NCI-H2081 (cell line): Measurements from ENCODE around the gene AATF.

Experiments
- DNase-seq, 2 experiments: peaks; one replicate each; lab custom pipeline; 2025; lab: John Stamatoyannopoulos, UW

AATF gene, protein sequence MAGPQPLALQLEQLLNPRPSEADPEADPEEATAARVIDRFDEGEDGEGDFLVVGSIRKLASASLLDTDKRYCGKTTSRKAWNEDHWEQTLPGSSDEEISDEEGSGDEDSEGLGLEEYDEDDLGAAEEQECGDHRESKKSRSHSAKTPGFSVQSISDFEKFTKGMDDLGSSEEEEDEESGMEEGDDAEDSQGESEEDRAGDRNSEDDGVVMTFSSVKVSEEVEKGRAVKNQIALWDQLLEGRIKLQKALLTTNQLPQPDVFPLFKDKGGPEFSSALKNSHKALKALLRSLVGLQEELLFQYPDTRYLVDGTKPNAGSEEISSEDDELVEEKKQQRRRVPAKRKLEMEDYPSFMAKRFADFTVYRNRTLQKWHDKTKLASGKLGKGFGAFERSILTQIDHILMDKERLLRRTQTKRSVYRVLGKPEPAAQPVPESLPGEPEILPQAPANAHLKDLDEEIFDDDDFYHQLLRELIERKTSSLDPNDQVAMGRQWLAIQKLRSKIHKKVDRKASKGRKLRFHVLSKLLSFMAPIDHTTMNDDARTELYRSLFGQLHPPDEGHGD

DNA sequence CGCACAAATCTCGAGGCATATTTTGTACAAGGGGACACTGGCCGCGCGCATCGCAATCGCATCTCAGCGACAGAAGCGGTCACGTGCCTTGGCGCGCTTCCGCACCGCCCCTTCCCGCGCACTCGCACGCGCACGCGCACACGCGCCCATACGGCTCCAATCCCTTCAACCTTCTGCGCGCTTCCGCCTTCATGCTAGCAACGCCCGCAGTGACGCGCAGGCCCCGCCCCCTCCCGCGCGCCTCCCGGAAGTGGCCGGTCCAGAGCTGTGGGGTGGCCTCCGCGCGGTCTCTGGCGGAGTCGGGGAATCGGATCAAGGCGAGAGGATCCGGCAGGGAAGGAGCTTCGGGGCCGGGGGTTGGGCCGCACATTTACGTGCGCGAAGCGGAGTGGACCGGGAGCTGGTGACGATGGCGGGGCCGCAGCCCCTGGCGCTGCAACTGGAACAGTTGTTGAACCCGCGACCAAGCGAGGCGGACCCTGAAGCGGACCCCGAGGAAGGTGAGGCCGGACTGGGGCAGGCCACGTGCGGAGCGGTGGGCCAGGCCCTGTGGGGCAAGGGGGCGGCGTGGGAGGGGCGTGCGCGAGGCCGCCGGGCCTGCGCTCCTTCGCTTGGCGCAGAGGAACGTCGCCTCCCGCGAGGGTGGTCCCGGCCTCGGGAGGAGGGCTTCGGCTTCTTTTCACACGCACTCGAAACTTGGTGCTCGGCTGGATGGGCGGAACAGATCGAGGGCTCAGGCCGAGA lies at the start of gene AATF:
Gene AATF, plus strand, starts transcription at position 238 of the 744 bp plus-strand sequence. Its CDS starts 172 bp downstream, at position 410.
- peak; percentile 98 for DNase-seq

DNA sequence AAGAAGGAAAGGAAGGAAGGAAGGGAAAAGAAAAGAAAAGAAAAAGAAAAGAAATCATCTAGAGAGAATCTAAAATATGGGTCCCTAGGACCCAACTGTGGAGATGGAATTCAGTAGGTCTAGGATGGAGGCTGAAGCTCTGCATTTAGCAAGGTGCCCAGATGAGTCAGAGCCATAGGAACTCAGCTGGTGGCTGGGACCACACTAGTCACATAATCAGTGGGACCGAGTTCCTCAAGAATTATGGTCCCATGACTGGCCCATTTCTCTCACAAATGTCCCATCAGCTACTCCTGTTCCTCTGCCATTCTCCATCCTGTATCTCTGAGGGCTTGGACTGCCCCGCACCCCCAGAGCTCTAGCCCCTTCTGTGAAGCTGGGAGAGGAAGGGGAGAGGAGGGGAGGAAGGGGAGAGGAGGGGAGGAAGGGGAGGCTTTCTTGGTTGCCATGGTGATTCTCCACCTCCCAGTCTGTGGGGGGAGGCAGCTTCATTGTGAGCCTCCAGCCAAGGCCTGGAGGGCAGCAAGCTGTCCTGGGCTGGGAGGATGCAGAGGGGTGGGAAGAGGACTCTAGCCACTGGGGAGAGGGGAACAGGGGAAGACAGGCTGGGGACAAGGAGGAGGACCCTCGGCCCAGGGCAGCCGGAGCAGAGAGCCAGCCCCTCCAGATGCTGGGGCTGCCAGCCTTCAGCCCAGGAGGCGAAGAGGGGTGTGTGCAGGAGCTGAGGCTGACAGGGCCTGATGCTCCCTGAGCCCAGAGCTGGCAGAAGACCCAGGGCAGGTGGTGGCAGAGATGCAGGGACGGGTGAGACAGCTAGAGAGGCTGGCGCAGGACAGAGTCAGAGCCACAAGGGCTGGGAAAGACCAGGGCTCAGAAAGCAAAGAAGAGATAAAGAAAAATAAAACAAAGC lies 49.2 kb upstream of the AATF start:
- DNase-seq: no peak

DNA sequence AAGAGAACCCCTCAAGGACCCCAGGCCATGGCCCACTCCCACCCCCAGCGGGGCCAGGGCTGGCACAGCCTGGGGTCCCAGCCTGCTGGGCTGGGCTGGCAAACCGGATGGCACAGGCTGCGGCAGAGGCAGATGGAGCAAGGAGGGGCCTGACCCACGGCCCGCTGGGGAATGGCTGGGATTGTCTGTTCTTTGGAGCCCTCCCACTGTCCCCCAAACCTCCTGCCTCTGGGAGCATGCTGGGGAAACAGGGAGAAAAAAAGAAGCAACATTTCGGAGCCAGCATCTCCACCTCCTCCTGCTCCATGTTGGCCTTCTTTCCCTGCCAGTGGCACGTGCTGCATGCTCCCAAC lies 48.6 kb upstream of the AATF start:
- no peak for DNase-seq

DNA sequence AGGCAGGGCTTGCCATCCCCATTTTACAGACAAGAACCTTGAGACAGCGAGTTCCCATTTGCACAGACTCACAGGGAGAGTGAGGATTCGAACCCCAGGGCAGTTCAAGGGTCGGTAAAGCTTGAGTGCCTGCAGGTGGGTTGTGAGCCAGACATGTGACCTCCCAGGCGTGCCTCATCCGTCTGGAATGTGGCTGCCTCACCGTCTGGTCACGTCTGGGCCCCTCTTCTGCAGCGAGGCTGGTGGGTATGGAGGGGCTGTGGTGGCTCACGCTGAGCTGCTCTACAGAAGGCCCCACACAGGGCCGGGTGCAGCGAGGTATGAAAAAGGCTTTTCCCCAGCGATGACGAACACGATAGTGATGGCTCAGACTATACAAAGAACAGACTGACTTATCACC lies 47.2 kb upstream of the AATF start:
- no peak for DNase-seq

DNA sequence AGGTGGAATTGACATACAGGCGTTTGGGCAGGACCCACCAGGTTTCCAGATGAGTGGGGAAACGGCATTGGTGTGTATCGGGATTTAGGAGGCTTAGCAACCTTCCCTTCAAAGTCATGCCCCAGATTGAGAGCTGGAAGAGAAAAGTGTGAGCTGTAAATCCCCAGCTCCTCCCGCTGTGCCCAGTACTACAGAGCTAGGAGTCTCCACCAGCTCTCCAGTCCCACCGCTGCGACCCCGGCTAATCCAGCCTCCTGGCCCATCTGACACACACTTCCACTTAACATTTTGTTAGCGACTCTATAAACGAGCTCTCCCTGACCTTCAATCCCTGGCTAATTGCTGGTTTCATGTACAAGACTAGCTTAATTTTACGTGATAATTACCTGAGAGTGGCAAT lies 41.3 kb upstream of the AATF start:
- no peak for DNase-seq

DNA sequence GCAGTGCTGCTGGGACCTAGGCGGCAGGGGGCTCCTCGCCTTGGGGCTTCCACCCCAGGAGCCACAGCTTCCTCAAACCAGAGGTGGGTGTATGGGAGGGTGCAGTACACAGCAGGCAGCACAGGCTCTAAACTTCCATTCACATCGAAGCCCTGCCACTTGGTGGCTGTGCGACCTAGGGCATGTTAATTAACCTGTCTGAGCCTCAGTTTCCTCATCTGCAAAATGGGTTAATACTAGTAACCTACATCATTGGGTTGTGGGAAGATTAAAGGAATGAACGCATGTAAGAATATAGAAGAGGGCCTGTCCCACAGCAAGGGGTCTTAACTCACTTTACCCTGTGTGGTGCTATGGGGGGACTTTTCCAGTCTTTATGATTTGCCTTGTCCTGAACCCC lies 38.2 kb upstream of the AATF start:
- DNase-seq: no peak

DNA sequence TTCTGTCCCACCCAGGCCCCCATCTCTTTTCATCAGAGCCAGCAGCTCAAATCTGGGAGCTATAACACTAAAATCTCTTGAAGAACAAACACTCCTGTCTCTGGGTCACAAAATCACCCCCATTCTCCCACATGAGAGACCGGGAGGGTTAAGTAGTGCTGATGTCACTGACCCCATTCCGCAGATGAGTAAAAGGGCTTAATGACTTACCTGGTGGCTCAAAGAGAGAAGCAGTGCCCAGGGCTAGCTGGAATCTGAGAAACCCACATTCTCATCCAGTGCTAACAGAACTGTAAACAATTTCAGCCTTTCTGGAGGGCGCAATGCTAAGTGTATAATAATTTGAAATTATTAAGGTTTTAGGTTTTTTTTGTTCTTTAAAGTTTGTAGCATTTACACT lies 37.8 kb upstream of the AATF start:
- no peak for DNase-seq

DNA sequence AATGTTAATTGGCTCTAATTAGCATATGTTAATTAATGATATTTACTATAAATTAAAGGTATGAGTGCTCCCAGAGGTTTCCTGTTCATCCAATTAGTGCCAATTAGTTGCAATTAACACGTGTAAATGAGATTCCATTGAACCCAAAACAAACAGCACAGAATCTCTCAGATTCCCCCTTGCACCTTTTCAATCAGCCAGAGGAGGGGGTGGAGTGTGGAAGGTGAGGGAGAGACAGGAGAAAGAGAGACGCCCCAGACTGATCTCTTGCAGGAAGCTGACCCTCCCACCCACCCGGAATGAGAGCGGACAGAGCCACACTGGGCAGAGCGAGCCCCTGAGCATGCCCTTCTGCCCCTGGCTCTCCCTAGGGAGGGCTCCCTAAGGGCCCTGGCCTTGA lies 35.6 kb upstream of the AATF start:
- no peak for DNase-seq

DNA sequence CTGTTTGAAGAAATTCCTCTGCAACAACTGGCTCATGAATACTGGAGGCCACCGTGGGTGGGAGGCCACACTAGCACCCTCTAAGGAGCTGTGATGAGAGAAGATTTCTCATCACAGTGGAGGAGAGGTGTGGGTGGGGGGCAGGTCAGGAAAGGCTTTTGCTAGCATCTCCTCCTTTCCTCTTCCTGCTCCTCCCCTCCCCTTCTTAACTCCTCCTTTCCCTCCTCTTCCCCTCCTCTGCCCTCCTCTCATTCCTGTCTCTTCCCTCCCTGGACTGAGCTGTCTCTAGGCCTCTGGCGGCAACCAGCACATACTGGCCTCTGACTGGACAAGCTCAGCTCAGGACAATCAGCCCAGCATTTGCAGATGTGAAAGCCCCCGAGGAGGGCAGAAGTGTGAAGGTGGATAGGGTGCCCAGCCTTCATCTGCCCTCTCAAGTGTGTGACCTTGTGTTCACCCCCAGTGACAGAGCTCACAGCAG lies 30.5 kb upstream of the AATF start:
- DNase-seq: no peak

DNA sequence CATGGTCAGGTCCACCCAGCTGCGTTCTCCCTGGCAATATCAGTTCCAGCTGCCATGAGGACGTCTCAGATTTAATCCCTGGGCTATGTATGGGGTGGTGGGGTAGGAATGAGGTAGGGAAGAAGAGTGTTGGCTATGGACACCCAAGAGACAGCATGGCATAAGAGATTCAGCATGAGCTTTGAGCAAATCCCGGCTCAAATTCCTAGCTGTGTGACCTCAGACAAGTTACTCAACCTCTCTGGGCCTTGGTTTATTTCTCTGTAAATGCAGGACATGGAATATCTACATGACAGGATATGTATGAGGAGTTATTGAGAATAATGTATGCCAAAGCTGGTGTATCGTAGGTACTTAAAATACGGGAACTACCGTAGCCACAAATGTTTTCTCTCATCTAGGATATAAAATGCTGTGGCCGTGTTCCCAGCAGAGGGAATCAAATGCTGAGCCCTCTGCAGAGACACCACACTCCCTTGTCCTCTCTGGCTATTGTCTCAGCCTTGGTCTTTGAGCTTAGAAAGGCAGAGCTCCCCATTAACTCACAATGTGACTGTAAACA lies 29.3 kb upstream of the AATF start:
- DNase-seq: no peak

DNA sequence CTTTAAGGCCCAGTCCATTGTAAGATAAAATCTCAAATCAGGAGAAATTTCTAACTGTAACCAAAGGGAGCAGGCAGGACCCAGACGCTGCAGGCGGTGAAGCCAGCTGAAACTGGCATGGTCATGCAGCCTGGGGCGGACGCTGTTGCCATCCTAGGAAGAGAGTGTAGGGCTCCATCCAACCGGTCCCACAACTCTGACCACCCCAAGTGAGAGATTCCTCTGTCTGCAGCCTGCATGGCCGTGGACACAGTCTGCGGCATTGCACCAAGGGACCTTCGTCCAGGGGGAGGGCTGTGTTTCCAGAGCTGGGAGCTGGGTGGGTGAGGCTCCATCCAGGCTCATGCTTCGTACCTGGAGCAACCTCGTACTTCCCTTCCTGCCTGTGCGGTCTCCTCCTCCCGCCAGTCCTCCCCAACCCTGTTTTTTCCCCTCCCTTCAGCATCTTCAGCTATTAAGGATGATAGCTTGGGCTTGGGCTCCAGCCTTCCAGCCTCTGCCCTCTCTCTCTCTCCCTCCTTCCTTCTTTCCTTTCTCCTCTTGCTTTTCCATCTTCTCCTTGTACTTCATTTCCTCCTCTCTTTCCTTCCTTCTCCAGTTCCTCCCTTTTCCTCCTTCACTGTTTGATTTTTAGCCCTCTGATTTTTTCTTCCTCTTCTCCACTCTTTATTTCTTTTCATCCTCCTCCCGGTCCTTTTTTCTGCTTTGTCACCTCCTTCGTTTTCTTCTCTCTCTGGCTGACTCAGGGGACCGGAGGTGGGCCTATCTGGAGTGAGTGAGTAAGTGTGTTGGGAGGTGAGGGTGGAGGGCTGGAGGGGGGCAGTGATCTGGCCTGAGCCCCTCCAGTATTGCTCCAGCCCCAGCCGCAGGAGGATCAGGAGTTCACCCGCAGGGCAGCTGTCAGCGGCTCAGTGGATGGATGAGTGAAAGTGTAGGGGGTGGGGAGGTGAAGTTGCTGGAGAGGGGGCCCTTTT lies 28.4 kb upstream of the AATF start:
- DNase-seq: no peak

DNA sequence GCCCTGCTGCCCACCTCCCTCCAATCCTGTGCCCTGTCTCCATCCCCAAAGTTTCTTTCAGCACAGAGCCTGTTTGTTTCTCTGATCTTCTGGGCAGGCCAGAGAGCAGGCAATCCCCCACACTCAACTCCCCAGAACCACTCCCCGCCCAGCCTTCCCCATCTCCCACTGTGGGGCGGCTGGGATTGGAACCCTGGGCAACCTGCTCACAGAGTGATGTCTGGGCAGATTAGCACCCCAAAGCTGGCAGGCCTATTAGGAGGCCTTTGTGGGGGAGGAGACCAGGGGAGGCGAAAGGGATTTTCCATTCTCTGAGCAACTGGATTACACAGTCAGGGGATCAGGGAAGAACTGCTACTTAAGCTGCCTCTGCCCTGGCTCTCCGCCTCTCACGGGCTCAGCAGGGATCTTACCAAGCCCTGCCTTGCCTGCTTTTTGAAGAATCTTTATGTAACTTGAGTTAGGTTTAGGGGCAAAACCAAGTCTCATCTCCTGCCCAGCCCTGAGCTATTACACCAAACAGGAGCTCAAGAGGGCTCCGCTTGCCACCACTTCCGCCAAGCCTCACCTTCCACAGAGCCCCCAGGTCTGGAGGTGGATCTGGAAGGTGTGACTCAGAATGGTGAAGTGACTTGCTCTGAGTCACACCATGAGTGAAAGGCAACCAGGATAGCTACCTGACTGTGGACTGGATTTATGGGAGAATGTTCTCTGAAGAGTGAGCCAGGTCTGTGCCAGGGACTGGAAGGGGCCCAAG lies 27.5 kb upstream of the AATF start:
- DNase-seq: no peak

DNA sequence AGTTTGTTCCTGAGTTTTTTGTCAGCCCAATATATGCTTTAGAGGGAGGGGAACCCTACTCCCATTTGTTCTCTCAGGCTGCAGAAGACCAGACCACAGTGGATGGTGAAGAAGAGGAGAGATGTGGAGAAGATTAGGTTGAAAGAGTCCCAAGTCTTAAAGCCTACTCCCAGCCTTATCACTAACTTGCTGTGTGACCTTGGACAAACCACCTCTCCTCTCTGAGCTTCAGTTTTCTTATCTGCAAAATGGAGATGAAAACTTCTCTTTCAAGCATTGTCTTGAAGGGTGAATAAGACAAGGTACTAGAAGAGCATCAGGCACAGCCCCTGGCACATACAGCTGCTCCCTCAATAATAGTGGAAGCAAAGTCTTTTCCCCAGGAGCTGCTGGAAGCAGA lies 26.6 kb upstream of the AATF start:
- no peak for DNase-seq

DNA sequence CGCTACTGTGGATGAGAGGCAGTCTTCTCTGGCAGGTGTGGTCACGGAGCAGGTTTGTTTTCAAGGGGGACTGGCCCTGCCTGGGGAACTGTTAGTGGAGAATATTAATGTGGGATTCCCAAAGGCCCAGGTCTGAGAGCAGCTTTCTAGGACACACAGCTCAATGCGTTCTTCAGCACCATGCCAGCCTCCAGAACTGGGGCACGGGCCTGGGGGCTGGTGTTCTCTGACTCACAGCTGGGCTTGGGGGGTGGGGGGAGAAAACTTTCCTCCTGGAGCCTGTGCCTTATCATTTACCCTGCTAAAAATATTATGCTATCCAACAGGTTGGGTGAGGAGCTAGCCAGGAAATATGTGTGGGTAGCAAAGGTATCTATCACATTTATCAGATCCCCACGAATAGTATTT lies 24.9 kb upstream of the AATF start:
- no peak for DNase-seq

DNA sequence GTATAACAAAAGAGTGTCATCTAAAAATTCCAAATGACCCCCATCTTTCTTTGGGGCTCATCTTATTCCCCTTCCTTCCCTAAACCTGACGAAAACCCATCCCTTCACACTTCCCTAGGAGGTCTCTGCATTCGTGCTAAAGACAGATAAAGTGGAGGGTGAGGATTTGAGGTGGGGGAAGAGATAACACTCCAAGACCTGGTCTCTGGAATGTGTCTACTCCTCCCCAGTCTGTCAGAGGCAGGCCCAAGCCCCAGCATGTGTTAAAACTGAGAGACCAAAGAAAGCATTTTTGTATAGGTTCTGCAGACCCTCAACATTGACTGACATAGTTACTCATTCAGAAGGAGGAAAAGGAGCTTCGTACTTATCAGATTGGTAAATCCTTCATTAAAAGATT lies 22.5 kb upstream of the AATF start:
- no peak for DNase-seq

DNA sequence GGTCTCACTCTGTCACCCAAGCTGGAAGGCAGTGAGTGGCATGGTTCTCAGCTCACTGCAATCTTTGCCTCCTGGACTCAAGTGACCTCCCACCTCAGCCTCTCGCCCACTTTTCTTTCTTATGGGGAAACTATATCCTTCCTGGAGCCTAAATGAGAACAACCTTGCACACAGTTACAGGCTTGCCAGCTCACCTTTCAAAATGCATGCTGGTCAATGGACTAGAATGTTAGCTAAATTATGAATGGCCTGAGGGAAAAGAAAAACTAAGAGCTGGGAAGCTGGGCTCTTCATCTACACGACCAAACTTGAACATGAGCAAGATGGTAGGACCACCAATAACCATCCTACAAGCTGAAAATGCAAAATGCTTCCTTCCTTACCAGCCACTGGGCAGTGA lies 22.1 kb upstream of the AATF start:
- DNase-seq: no peak

DNA sequence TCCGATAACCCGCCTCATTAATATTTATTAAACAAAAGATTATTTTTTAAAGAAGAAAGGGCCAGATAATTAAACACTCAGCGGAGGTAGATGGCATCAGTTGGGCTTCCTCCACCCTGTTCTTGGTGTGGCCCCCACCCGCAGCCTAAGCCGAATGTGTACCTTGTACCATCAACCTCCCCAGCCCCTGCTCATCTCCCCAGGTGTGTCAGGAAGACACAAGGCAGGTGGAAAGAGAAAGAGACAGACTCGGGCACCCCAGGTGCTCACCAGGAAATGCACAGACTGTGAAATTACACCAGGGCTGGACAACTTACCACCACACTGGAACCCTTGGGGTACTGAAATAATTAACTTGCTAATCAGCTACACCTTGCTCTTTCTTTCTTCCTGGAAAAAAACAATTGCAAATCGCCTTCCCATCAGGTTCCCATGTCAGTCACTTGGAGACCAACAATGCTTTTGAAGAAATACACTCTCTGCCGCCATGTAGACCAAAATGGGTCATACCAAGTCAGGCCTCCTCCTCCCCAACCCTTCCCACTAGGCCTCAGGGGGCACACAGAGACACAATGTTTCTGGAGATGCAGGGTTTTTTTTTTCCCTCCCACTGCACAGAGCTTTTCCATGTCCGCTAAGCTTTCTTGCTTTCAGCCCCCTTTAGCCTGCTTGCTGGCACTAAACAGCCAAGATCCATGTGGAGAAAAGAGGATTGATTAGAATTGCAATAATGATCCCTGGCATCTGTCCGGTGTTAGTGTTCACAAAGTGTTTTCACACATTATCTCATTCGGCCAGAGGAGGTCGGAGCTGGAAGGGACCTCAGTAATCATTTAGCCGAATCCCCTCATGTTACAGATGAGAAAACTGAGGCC lies 20.0 kb upstream of the AATF start:
- no peak for DNase-seq

DNA sequence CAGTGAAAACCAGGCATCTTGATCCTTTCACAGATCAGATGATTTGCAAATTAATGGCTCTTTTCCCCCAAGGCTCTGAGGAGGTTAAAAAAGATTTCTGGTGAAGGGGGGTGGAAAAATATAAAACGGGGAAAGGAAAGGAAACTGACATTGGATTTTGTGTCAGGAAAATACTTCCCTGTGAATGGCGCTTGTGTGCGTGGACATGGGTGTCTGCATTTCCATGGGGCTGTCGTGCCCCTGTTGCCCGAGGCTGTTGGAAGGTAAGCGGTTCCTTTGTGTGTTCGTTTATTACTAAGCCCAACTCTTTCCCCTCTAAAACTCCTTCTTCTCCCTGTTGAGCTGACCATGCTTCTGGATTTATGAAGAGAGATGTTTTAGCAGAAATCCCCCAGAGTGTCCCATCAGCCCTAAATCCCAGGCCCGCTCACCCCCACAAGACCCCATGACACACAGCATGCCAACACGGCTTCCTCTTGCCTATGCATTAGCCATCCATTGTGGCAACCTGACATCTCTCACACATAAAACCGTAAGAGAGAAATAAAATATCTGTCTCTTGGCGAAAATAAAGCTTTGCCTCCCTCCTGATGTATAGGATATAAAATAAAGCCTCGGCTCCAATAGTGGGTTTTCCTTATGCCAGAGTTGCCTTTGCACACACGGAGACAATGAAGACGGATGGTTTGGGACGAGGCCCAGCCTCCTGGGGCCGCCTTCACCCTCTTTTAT lies 18.7 kb upstream of the AATF start:
- no peak for DNase-seq
